SK-N-SH treated with all-trans-retinoic acid at 6 μM for 48 hours (cell line): ENCODE measurements around the gene COL8A2.

Experiments
- ATAC-seq: fragments of 200-7000 bp; cut with Tn5 transposase; 3 replicates; pipeline ENCODE4 v1.9.1; 2020; ENCODE audit warnings: mild to moderate bottlenecking, moderate library complexity
- ARNTL ChIP-seq: fragments of 450-650 bp; formaldehyde crosslinking; IDR thresholded peaks from 2 replicates; pipeline ENCODE4 v1.5.0; 2020; ENCODE audit warnings: low read depth, mild to moderate bottlenecking, moderate library complexity, borderline replicate concordance
- CSDC2 ChIP-seq: fragments of 250-450 bp; sonication (Bioruptor Pico); IDR thresholded peaks from 2 replicates; pipeline ENCODE4 v1.5.0; 2020; ENCODE audit warnings: mild to moderate bottlenecking, moderate library complexity
- GLIS3 ChIP-seq: fragments of 250-450 bp; sonication (Bioruptor Pico); IDR thresholded peaks from 2 replicates; pipeline ENCODE4 v1.5.0; 2020; ENCODE audit warnings: mild to moderate bottlenecking, moderate library complexity
- ISL1 ChIP-seq: fragments of 250-450 bp; sonication (Bioruptor Pico); IDR thresholded peaks from 2 replicates; pipeline ENCODE4 v2.1.2; 2022; ENCODE audit warnings: mild to moderate bottlenecking, moderate library complexity
- OSR1 ChIP-seq: fragments of 250-450 bp; sonication (Bioruptor Pico); IDR thresholded peaks from 2 replicates; pipeline ENCODE4 v1.8.0; 2022; ENCODE audit warnings: moderate library complexity, mild to moderate bottlenecking, inconsistent platforms
- PPARA ChIP-seq: fragments of 250-450 bp; sonication (Bioruptor Pico); IDR thresholded peaks from 2 replicates; pipeline ENCODE4 v1.5.0; 2020; ENCODE audit warnings: mild to moderate bottlenecking, borderline replicate concordance
- RARB ChIP-seq: fragments of 250-450 bp; sonication (Bioruptor Pico); IDR thresholded peaks from 2 replicates; pipeline ENCODE4 v1.8.0; 2021; ENCODE audit warnings: mild to moderate bottlenecking, moderate library complexity
- TCF4 ChIP-seq: fragments of 250-450 bp; sonication (Bioruptor Pico); IDR thresholded peaks from 2 replicates; pipeline ENCODE4 v1.8.0; 2021; ENCODE audit warnings: mild to moderate bottlenecking, moderate library complexity, borderline replicate concordance
- ZFP3 ChIP-seq: fragments of 250-450 bp; sonication (Bioruptor Pico); IDR thresholded peaks from 2 replicates; pipeline ENCODE4 v1.5.0; 2020; ENCODE audit warnings: mild to moderate bottlenecking, moderate library complexity
- ZFP30 ChIP-seq: fragments of 450-650 bp; formaldehyde crosslinking; IDR thresholded peaks from 2 replicates; pipeline ENCODE4 v1.5.0; 2022; ENCODE audit warnings: mild to moderate bottlenecking, moderate library complexity
- ZNF565 ChIP-seq: fragments of 450-650 bp; formaldehyde crosslinking; conservative IDR thresholded peaks from 2 replicates; pipeline ENCODE4 v1.5.0; 2020; ENCODE audit warnings: low read depth, mild to moderate bottlenecking, moderate library complexity
- ZNF70 ChIP-seq: fragments of 450-650 bp; formaldehyde crosslinking; IDR thresholded peaks from 2 replicates; pipeline ENCODE4 v1.5.0; 2020; ENCODE audit warnings: mild to moderate bottlenecking, moderate library complexity
- ZNF8 ChIP-seq: fragments of 450-650 bp; formaldehyde crosslinking; IDR thresholded peaks from 2 replicates; pipeline ENCODE4 v1.5.0; 2020; ENCODE audit warnings: mild to moderate bottlenecking, moderate library complexity
- TF ChIP-seq, protein P1 (sequence below): fragments of 250-450 bp; sonication (Bioruptor Pico); IDR thresholded peaks from 2 replicates; pipeline ENCODE4 v1.5.1; 2021; ENCODE audit warnings: mild to moderate bottlenecking, moderate library complexity
- TF ChIP-seq, protein P2 (sequence below): fragments of 250-450 bp; sonication (Bioruptor Pico); IDR thresholded peaks from 2 replicates; pipeline ENCODE4 v1.8.0; 2021; ENCODE audit warnings: low read depth, mild to moderate bottlenecking, moderate library complexity, borderline replicate concordance
- TF ChIP-seq, protein P3 (sequence below): fragments of 250-450 bp; sonication (Bioruptor Pico); IDR thresholded peaks from 2 replicates; pipeline ENCODE4 v1.8.0; 2020; ENCODE audit warnings: mild to moderate bottlenecking, moderate library complexity, borderline replicate concordance
- TF ChIP-seq, protein P4 (sequence below): fragments of 250-450 bp; sonication (Bioruptor Pico); IDR thresholded peaks from 2 replicates; pipeline ENCODE4 v1.5.1; 2020; ENCODE audit warnings: low read depth, mild to moderate bottlenecking, moderate library complexity

Gene COL8A2

DNA sequence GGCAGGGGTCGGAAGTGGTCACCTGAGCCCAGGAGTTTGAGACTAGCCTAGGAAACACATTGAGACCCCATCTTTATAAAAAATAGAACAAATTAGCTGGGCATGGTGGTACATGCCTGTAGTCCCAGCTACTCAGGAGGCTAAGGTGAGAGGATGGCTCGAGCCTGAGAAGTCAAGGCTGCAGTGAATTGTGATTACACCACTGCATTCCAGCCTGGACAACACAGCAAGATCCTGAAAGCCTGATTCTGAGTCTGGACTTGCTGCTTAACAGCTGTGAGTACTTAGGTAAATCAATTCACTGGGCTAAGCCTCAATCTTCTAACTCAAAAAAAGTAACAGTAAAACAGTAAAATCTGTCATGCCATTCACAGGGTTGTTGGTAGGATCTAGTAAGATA is 19.4 kb upstream of the COL8A2 start:
- TF ChIP-seq, protein P1, sequence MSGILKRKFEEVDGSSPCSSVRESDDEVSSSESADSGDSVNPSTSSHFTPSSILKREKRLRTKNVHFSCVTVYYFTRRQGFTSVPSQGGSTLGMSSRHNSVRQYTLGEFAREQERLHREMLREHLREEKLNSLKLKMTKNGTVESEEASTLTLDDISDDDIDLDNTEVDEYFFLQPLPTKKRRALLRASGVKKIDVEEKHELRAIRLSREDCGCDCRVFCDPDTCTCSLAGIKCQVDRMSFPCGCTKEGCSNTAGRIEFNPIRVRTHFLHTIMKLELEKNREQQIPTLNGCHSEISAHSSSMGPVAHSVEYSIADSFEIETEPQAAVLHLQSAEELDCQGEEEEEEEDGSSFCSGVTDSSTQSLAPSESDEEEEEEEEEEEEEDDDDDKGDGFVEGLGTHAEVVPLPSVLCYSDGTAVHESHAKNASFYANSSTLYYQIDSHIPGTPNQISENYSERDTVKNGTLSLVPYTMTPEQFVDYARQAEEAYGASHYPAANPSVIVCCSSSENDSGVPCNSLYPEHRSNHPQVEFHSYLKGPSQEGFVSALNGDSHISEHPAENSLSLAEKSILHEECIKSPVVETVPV (CRISPR knock-in tag) = no peak
- TF ChIP-seq PPARA (no peak), ISL1 (CRISPR knock-in tag) (no peak), ZFP3 (CRISPR knock-in tag) (no peak), ARNTL (CRISPR knock-in tag) (no peak), ZNF565 (no peak), RARB (CRISPR knock-in tag) (no peak), ZNF70 (CRISPR knock-in tag) (no peak), GLIS3 (no peak), ZFP30 (CRISPR knock-in tag) (no peak)
- TF ChIP-seq, protein P2, sequence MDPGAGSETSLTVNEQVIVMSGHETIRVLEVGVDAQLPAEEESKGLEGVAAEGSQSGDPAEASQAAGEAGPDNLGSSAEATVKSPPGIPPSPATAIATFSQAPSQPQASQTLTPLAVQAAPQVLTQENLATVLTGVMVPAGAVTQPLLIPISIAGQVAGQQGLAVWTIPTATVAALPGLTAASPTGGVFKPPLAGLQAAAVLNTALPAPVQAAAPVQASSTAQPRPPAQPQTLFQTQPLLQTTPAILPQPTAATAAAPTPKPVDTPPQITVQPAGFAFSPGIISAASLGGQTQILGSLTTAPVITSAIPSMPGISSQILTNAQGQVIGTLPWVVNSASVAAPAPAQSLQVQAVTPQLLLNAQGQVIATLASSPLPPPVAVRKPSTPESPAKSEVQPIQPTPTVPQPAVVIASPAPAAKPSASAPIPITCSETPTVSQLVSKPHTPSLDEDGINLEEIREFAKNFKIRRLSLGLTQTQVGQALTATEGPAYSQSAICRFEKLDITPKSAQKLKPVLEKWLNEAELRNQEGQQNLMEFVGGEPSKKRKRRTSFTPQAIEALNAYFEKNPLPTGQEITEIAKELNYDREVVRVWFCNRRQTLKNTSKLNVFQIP (CRISPR knock-in tag) = no peak
- no peak for ATAC-seq

GRCh38 chr1:36143424-36143823 is 18.4 kb upstream of the COL8A2 start:
- TF ChIP-seq GLIS3 = no peak
- TF ChIP-seq, protein P3, sequence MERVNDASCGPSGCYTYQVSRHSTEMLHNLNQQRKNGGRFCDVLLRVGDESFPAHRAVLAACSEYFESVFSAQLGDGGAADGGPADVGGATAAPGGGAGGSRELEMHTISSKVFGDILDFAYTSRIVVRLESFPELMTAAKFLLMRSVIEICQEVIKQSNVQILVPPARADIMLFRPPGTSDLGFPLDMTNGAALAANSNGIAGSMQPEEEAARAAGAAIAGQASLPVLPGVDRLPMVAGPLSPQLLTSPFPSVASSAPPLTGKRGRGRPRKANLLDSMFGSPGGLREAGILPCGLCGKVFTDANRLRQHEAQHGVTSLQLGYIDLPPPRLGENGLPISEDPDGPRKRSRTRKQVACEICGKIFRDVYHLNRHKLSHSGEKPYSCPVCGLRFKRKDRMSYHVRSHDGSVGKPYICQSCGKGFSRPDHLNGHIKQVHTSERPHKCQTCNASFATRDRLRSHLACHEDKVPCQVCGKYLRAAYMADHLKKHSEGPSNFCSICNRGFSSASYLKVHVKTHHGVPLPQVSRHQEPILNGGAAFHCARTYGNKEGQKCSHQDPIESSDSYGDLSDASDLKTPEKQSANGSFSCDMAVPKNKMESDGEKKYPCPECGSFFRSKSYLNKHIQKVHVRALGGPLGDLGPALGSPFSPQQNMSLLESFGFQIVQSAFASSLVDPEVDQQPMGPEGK (CRISPR knock-in tag) = no peak
- ATAC-seq = no peak

- no peak for ATAC-seq
- no peak for TF ChIP-seq OSR1 (CRISPR knock-in tag)
- no peak for TF ChIP-seq ZFP3 (CRISPR knock-in tag)
- TF ChIP-seq ZNF70 (CRISPR knock-in tag) = no peak
- TF ChIP-seq, protein P1 (CRISPR knock-in tag) = no peak
- TF ChIP-seq ARNTL (CRISPR knock-in tag) = no peak
- TF ChIP-seq, protein P2 (CRISPR knock-in tag) = no peak
- no peak for TF ChIP-seq ZNF8 (CRISPR knock-in tag)
- no peak for TF ChIP-seq ZFP30 (CRISPR knock-in tag)
- TF ChIP-seq, protein P4, sequence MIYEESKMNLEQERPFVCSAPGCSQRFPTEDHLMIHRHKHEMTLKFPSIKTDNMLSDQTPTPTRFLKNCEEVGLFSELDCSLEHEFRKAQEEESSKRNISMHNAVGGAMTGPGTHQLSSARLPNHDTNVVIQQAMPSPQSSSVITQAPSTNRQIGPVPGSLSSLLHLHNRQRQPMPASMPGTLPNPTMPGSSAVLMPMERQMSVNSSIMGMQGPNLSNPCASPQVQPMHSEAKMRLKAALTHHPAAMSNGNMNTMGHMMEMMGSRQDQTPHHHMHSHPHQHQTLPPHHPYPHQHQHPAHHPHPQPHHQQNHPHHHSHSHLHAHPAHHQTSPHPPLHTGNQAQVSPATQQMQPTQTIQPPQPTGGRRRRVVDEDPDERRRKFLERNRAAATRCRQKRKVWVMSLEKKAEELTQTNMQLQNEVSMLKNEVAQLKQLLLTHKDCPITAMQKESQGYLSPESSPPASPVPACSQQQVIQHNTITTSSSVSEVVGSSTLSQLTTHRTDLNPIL = no peak
- TF ChIP-seq RARB (CRISPR knock-in tag) = no peak
- no peak for TF ChIP-seq TCF4 (CRISPR knock-in tag)
- no peak for TF ChIP-seq GLIS3
- TF ChIP-seq, protein P3 (CRISPR knock-in tag) = no peak
- TF ChIP-seq CSDC2 = no peak
- TF ChIP-seq ISL1 (CRISPR knock-in tag) = no peak
- TF ChIP-seq, all 23 proteins: peak for 0
These were observed 17.1 kb upstream of the COL8A2 start for GRCh38 chr1:36142121-36142520.
